ENCODE measurements around the gene PANK4.

PANK4 gene

DNA sequence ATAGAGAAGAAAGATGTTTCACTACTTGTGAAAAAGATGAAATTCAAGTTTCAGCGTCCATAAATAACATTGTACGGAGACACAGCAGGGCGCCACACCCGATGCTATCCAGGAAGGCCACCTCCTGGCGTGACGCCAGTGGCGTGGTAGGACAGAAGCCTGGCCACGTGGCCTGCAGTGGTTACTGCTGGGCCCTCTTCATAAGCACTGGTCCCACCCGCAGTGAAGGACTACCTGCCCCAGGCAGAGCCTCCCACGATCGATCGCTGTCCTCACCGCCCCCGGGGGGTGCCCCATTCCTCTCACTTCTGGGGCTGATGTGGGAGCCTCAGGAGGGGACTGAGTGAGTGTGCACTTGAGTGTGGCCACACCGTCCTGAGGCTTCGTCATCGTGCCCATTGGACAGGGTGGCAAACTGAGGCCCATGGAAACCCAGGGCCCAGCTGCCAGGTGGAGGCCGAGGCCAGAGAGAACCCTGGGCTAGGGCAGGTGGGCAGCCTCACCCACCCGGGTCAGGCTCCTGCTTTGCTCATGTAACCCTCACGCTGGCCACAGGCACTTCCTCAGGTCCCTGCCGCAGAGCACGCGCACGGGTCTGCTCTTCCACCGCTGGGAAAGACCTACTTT is 15.3 kb upstream of the PANK4 start:
- H3K27me3 ChIP-seq (replicated peaks; ENCODE audit: insufficient read depth, low read length), result peaks cover 6% of the 10 kb centered on the region

GRCh38 chr1:2540816-2541492 is 14.6 kb upstream of the PANK4 start:
- Histone ChIP-seq H3K36me3 (replicated peaks; ENCODE audit: insufficient read depth, low read length) (no peaks in the 10 kb centered on the region), H3K79me2 (ENCODE audit: low read length) (no peaks in the 10 kb centered on the region), H3K27ac (ENCODE audit: low read length) (peak overlapping the region; percentile 23; the same call in 1 of the 2 replicates), H3K4me1 (ENCODE audit: low read length) (peaks cover 15% of the 10 kb centered on the region), H3K9ac (ENCODE audit: low read length) (no peak overlapping the region), H2AFZ (ENCODE audit: low read length) (no peak overlapping the region), H3K4me2 (ENCODE audit: low read depth, low read length) (peak overlapping the region; percentile 34; the same call in 1 of the 2 replicates), H3K9me2 (replicated peaks; ENCODE audit: insufficient read depth, low read length) (no peaks in the 10 kb centered on the region), H4K20me1 (ENCODE audit: insufficient read depth, low read length) (no peaks in the 10 kb centered on the region), H3K4me3 (ENCODE audit: low read length) (no peak overlapping the region), H3K9me3 (replicated peaks; ENCODE audit: insufficient read depth, low read length) (no peaks in the 10 kb centered on the region), H3K27me3 (replicated peaks; ENCODE audit: insufficient read depth, low read length) (peaks cover 12% of the 10 kb centered on the region), H3F3A (ENCODE audit: insufficient read depth, low read length) (peaks cover 5% of the 10 kb centered on the region)
- no peak for DNase-seq
- TF ChIP-seq CTCF (IDR thresholded peaks at IDR 0.05; ENCODE audit: low read length) (no peak), EZH2phosphoT487 (IDR thresholded peaks at IDR 0.05; ENCODE audit: low read length) (no peak), EZH2 (optimal IDR thresholded peaks at IDR 0.05; ENCODE audit: low read depth, low read length) (no peak)

More for the DNA sequence above, 15.3 kb upstream of the PANK4 start:
- H3K4me2 ChIP-seq (ENCODE audit: low read depth, low read length), result no peak overlapping the region; the same call in 1 of the 2 replicates
- no peaks in the 10 kb centered on the region for H3K79me2 ChIP-seq (ENCODE audit: low read length)
- no peaks in the 10 kb centered on the region for H4K20me1 ChIP-seq (ENCODE audit: insufficient read depth, low read length)
- H3K9me3 ChIP-seq (replicated peaks; ENCODE audit: insufficient read depth, low read length), result no peaks in the 10 kb centered on the region
- H3K4me1 ChIP-seq (ENCODE audit: low read length), result peaks cover 15% of the 10 kb centered on the region
- peak overlapping the region; percentile 23; the same call in 1 of the 2 replicates for H3K27ac ChIP-seq (ENCODE audit: low read length)
- no peaks in the 10 kb centered on the region for H3K9me2 ChIP-seq (replicated peaks; ENCODE audit: insufficient read depth, low read length)
- peak; percentile 48 for DNase-seq
- peaks cover 10% of the 10 kb centered on the region for H3F3A ChIP-seq (ENCODE audit: insufficient read depth, low read length)
- H2AFZ ChIP-seq (ENCODE audit: low read length), result no peak overlapping the region
- no peak overlapping the region for H3K4me3 ChIP-seq (ENCODE audit: low read length)
- no peak overlapping the region for H3K9ac ChIP-seq (ENCODE audit: low read length)
- no peaks in the 10 kb centered on the region for H3K36me3 ChIP-seq (replicated peaks; ENCODE audit: insufficient read depth, low read length)
- no peak for TF ChIP-seq EZH2 (optimal IDR thresholded peaks at IDR 0.05; ENCODE audit: low read depth, low read length)

DNA sequence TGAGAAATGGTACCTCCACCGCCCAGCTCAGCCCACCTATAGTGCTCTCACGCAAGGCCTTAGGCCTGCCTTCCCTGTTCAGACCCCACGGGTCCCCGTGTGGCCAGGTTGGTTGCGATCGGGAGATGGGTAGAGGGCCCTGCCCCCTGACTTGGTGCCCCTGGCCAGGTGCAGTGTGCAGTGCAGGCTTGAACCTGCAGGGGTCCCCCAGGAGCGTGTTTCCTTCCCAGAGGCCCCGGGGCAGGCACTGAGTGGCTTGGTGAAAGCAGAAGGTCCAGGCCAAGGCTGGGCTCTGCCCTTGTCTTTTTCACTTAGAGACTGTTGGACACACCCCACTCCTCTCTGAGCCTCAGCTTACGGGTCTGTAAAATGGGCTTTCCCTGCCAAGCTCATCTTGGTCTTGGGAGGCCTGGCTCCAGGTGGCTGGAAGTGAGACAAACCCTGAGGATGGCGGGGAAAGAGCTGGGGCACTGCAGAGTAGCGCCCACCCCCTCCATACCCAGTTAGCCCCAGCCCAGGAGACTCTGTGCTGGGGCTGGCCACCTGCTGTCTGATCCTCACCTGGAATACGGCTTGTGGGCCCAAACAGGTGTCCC is 13.0 kb upstream of the PANK4 start:
- H2AFZ ChIP-seq (ENCODE audit: low read length), result no peak overlapping the region
- DNase-seq, result no peak
- H3K4me1 ChIP-seq (ENCODE audit: low read length), result peaks cover 11% of the 10 kb centered on the region
- H3K4me3 ChIP-seq (ENCODE audit: low read length), result no peak overlapping the region
- H3K9me2 ChIP-seq (replicated peaks; ENCODE audit: insufficient read depth, low read length), result no peaks in the 10 kb centered on the region
- no peaks in the 10 kb centered on the region; the same call in 1 of the 2 replicates for H3F3A ChIP-seq (ENCODE audit: insufficient read depth, low read length)
- no peak overlapping the region for H3K27ac ChIP-seq (ENCODE audit: low read length)
- H3K27me3 ChIP-seq (replicated peaks; ENCODE audit: insufficient read depth, low read length), result peaks cover 27% of the 10 kb centered on the region
- H3K79me2 ChIP-seq (ENCODE audit: low read length), result no peaks in the 10 kb centered on the region
- no peaks in the 10 kb centered on the region for H3K36me3 ChIP-seq (replicated peaks; ENCODE audit: insufficient read depth, low read length)
- TF ChIP-seq EZH2 (optimal IDR thresholded peaks at IDR 0.05; ENCODE audit: low read depth, low read length), result no peak
- TF ChIP-seq CTCF (IDR thresholded peaks at IDR 0.05; ENCODE audit: low read length), result peak; percentile 24
- no peak overlapping the region for H3K9ac ChIP-seq (ENCODE audit: low read length)
- H3K4me2 ChIP-seq (ENCODE audit: low read depth, low read length), result no peak overlapping the region
- H4K20me1 ChIP-seq (ENCODE audit: insufficient read depth, low read length), result no peaks in the 10 kb centered on the region
- H3K9me3 ChIP-seq (replicated peaks; ENCODE audit: insufficient read depth, low read length), result no peaks in the 10 kb centered on the region

All from MM.1S (cell line).